Right lobe of liver (tissue), 6 donors: ENCODE measurements around the gene R3HDM2. TPM values are rescaled to one million over a fixed set of nuclear protein-coding genes. Genes with fewer than 3 reads are reported as not detected.
A peak's percentile ranks its signal among the peaks of the same experiment; 100 is the strongest.

Source experiments
- ATAC-seq, 4 donors: fragments of 200-7000 bp; cut with Tn5 transposase; one replicate each; pipeline ENCODE4 v1.9.1; 2020; ENCODE audit warnings: mild to moderate bottlenecking in 4 of 4, moderate library complexity in 4 of 4
- DNase-seq, 3 donors: peaks; one replicate each; pipeline ENCODE4 v3.0.0-alpha.2; 2020
- H3K27ac ChIP-seq, 3 donors: fragments of 200-600 bp; one replicate each; pipeline ENCODE4 v1.8.0; 2022
- H3K27me3 ChIP-seq, 2 donors: fragments of 200-600 bp; one replicate each; pipeline ENCODE4 v1.8.0; 2022
- H3K36me3 ChIP-seq, 4 donors: fragments of 200-600 bp; sonication (generic) in 1 of 4; one replicate each; pipeline versions ENCODE4 v1.5.1 to v1.8.0; 2017 to 2022; ENCODE audit warnings: control low read depth in 1 of 4
- H3K4me1 ChIP-seq, 4 donors: fragments of 200-600 bp; sonication (generic) in 1 of 4; one replicate each; pipeline versions ENCODE4 v1.5.1 to v1.8.0; 2017 to 2022; ENCODE audit warnings: control low read depth in 1 of 4
- H3K4me3 ChIP-seq, 3 donors: fragments of 200-600 bp; one replicate each; pipeline ENCODE4 v1.8.0; 2022
- H3K9me3 ChIP-seq, 4 donors: fragments of 200-600 bp; sonication (generic) in 1 of 4; one replicate each; pipeline versions ENCODE4 v1.5.1 to v1.8.0; 2017 to 2022; ENCODE audit warnings: control low read depth in 1 of 4
- CTCF ChIP-seq, 4 donors: fragments of 200-600 bp in 3 of 4; fragments of 450-650 bp in 1 of 4; IDR thresholded peaks; one replicate each; pipeline versions ENCODE4 v1.5.1 to v1.8.0; 2016 to 2022; ENCODE audit warnings: antibody characterized with exemption in 4 of 4, mild to moderate bottlenecking in 2 of 4
- POLR2A ChIP-seq: fragments of 450-650 bp; IDR thresholded peaks from one replicate; pipeline ENCODE4 v1.6.1; 2017; ENCODE audit warnings: antibody characterized with exemption, mild to moderate bottlenecking
- WGBS: methylation state at CpG from one replicate; pipeline ENCODE4 v1.1.6; 2018; ENCODE audit warnings: low coverage, low lambda C conversion rate; ENCODE audit not compliant: insufficient coverage; ENCODE audit errors: missing lambda C conversion rate; 5-methylcytosine and 5-hydroxymethylcytosine counted together
- intact Hi-C, 2 donors: fragments of 100-400 bp; cut with DNase I; formaldehyde crosslinking; loops; one replicate each; pipeline versions ENCODE4 v1.11.2 to v1.14.1; 2022
- total RNA-seq, 6 experiments: library from RNA; depleted of rRNA in 2 of 6; stranded (reverse); fragments of >200 nt in 2 of 6; fragmentation: NEBNext Ultra II Directional in 3 of 6; extraction: Animal tissue kit (Norgen Biotek cat#: 25700) in 3 of 6; gene quantifications; one replicate each; pipeline versions ENCODE4 v1.1.0 to v1.2.4, GENCODE V29; 2016 to 2023
- donor health status: DM: no; HTN: yes; CAD: no.
- donor health status: DM: no; HTN: no; CAD: no.
- donor health status: DM: no; HTN: no; CAD: no.
- donor health status: DM: no; HTN: yes; CAD: no.
- donor health status: DM: no; HTN: yes; CAD: no.

Gene R3HDM2
- total RNA-seq, 6 experiments from 2014 or later = 25.3 to 48.0 (median 35.9) TPM

DNA sequence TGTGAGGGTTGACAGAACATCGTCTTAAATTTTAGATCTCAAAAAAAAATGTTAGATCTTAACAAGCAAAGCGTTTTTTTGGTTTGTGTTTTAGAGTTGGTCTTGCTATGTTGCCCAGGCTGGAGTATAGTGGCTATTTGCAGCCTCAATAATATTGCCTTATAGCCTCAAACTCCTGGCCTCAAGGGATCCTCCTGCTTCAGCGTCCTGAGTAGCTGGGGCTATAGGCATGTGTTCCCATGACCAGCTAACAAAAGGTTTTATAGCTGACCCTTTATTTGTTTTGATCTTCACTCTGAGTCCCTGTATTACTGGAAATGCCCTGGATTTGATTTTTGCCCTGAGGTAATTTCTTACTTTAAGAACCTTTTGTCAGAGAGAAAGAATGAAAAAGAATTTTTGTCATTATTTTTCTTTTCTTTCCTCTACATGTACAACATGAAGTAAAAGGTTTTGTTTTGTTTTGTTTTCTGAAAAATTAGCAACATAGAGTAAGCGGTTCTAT lies 9.0 kb upstream of the R3HDM2 start:
- H3K9me3 ChIP-seq = no peaks in the 10 kb centered on the region
- no peaks in the 10 kb centered on the region for H3K27me3 ChIP-seq
- WGBS = 30% methylated on average over 4 of the region's 4 CpGs
- peak overlapping the region; percentile 5 to 86 (median 31) for H3K27ac ChIP-seq
- intact Hi-C loops = no loop called here
- TF ChIP-seq CTCF (IDR thresholded peaks at IDR 0.05) (no peak), POLR2A (no peak)
- peaks cover 0 to 50% (median 6%) of the 10 kb centered on the region in 4 donors for H3K4me1 ChIP-seq
- ATAC-seq = peak in 1 of 4 donors; percentile 5
- no peak for DNase-seq
- peak overlapping the region in 1 of 3 donors; percentile 74 for H3K4me3 ChIP-seq
- no peaks in the 10 kb centered on the region for H3K36me3 ChIP-seq

DNA sequence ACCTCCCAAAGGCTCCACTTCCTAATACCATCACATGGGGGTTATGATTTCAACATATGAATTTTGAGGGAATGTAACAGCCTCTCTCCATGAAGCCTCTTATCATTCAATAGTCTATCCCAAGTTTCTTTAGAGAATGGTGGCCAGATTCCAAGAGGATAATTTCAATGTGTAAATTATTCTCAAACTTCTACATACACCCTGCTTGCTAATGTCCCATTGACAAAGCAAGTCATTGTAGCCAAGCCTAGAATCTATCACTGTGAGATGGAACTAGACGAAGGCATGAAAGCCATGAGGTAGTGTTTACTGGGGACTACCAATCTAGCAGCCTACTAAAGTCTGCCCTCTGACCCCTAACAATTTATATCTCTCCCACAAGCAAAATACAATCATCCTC lies 7.6 kb upstream of the R3HDM2 start:
- Histone ChIP-seq H3K36me3 (no peaks in the 10 kb centered on the region), H3K4me1 (peaks cover 0 to 61% (median 5%) of the 10 kb centered on the region in 4 donors), H3K4me3 (peak overlapping the region in 2 of 3 donors; percentile 45 to 74), H3K9me3 (no peaks in the 10 kb centered on the region), H3K27ac (peak overlapping the region; percentile 69 to 88 (median 86)), H3K27me3 (no peaks in the 10 kb centered on the region)
- no peak for TF ChIP-seq CTCF (IDR thresholded peaks at IDR 0.05)
- TF ChIP-seq POLR2A = no peak
- WGBS = 22% methylated on average over 1 of the region's 1 CpG
- intact Hi-C loops = no loop called here
- ATAC-seq (no peak), DNase-seq (no peak)

- Histone ChIP-seq H3K4me1 (peaks cover 0 to 69% (median 5%) of the 10 kb centered on the region in 4 donors), H3K4me3 (peak overlapping the region; percentile 45 to 74 (median 48)), H3K27ac (peak overlapping the region; percentile 86 to 88 (median 88)), H3K9me3 (no peaks in the 10 kb centered on the region), H3K27me3 (no peaks in the 10 kb centered on the region), H3K36me3 (no peaks in the 10 kb centered on the region)
- peak in 1 of 3 donors; percentile 45 for DNase-seq
- TF ChIP-seq POLR2A (peak; percentile 15), CTCF (IDR thresholded peaks at IDR 0.05) (no peak)
- peak; percentile 1 to 22 (median 17) for ATAC-seq
- 29% methylated on average over 4 of the region's 4 CpGs for WGBS
- intact Hi-C loops = loop anchor here in 1 of 2 donors (2.0 kb wide), 1 partner anchor 20 kb away; the partner anchor contains the start of gene INHBE
Measured at GRCh38 chr12:57435293-57435692, 4.5 kb upstream of the R3HDM2 start.

- ATAC-seq = peak; percentile 56 to 75 (median 68)
- 34% methylated on average over 8 of the region's 8 CpGs for WGBS
- H3K4me3 ChIP-seq = peak within 1 kb of the TSS; percentile 45 to 74 (median 48)
Measured at GRCh38 chr12:57434517-57435223, 3.8 kb upstream of the R3HDM2 start, which contains the start of gene INHBC. Gene INHBC (plus strand): TSS chr12:57434784. CDS start chr12:57434887, 103 bp downstream.

More at GRCh38 chr12:57434517-57435223, 3.8 kb upstream of the R3HDM2 start, which contains the start of gene INHBC:
- H3K27me3 ChIP-seq = no peaks in the 10 kb centered on the region
- peaks cover 0 to 64% (median 5%) of the 10 kb centered on the region in 4 donors for H3K4me1 ChIP-seq
- no peaks in the 10 kb centered on the region for H3K9me3 ChIP-seq
- intact Hi-C loops = loop anchor here in 1 of 2 donors (2.0 kb wide), 1 partner anchor 20 kb away; the partner anchor contains the start of gene INHBE
- peak within 1 kb of the TSS; percentile 88 to 90 (median 88) for H3K27ac ChIP-seq
- no peak for TF ChIP-seq CTCF (IDR thresholded peaks at IDR 0.05)
- TF ChIP-seq POLR2A = peak; percentile 72
- DNase-seq = peak; percentile 75 to 96 (median 90)
- no peaks in the 10 kb centered on the region for H3K36me3 ChIP-seq
